GM23248 (cell line): ENCODE results near the gene GPATCH2.

Experiments used
- EZH2 ChIP-seq: fragments of 200-600 bp; sonication (generic); IDR thresholded peaks from 2 replicates; pipeline ENCODE4 v1.6.1; 2018; ENCODE audit warnings: antibody characterized with exemption, mild to moderate bottlenecking; ENCODE audit not compliant: insufficient read depth, poor library complexity, severe bottlenecking
- EZH2phosphoT487 ChIP-seq: fragments of 200-600 bp; sonication (generic); IDR thresholded peaks from 2 replicates; pipeline ENCODE4 v1.6.1; 2018; ENCODE audit warnings: antibody characterized with exemption, moderate library complexity, mild to moderate bottlenecking, low read depth; ENCODE audit not compliant: insufficient read depth

- TF ChIP-seq EZH2: no peak
- no peak for TF ChIP-seq EZH2phosphoT487
Measured at GRCh38 chr1:217553949-217554509, 76.9 kb downstream of the GPATCH2 start.
